Psoas muscle (tissue), 8 donors: Measurements from ENCODE around the gene CPT1C. TPM values are rescaled to one million over a fixed set of nuclear protein-coding genes. Genes with fewer than 3 reads are reported as not detected.

ENCODE experiments used
- ATAC-seq, 4 donors: fragments of 200-7000 bp; cut with Tn5 transposase; one replicate each; pipeline ENCODE4 v1.9.1; 2020; ENCODE audit warnings: moderate library complexity in 3 of 4, mild to moderate bottlenecking in 2 of 4
- DNase-seq, 2 donors: peaks; one replicate each; pipeline ENCODE4 v3.0.0-alpha.2; 2020
- H3K27ac ChIP-seq: fragments of 200-600 bp; one replicate; pipeline ENCODE4 v1.8.0; 2022
- H3K27me3 ChIP-seq, 3 donors: fragments of 200-600 bp in 1 of 3; one replicate each; pipeline versions ENCODE4 v1.6.1 to v1.8.0; 2013 to 2022; ENCODE audit warnings: low read length in 2 of 3, mild to moderate bottlenecking in 2 of 3, moderate library complexity in 1 of 3; ENCODE audit not compliant: insufficient read depth in 3 of 3
- H3K36me3 ChIP-seq, 2 donors: fragments of 200-600 bp in 1 of 2; one replicate each; pipeline versions ENCODE4 v1.6.1 to v1.8.0; 2013 to 2022; ENCODE audit warnings: low read depth in 1 of 2, mild to moderate bottlenecking in 1 of 2, moderate library complexity in 1 of 2; ENCODE audit not compliant: insufficient read depth in 1 of 2
- H3K4me1 ChIP-seq: fragments of 200-600 bp; one replicate; pipeline ENCODE4 v1.8.0; 2022
- H3K4me3 ChIP-seq: fragments of 200-600 bp; one replicate; pipeline ENCODE4 v1.8.0; 2022; ENCODE audit warnings: mild to moderate bottlenecking
- H3K9me3 ChIP-seq: fragments of 200-600 bp; one replicate; pipeline ENCODE4 v1.8.0; 2022
- WGBS, 3 donors: extraction: QIAGEN DNeasy Blood & Tissue Kit; methylation state at CpG; one replicate each; pipeline versions ENCODE4 v1.1.6 to v1.1.7; 2013; 5-methylcytosine and 5-hydroxymethylcytosine counted together
- intact Hi-C, 2 donors: fragments of 100-400 bp; cut with DNase I; formaldehyde crosslinking; loops; one replicate each; pipeline versions ENCODE4 v1.11.0 to v1.14.2; 2022
- polyA plus RNA-seq, 3 donors: library from polyadenylated mRNA; stranded (reverse); fragments of 200-250 nt; gene quantifications; one replicate each; pipeline ENCODE4 v1.2.3, GENCODE V29; 2013
- total RNA-seq, 4 donors: library from RNA; stranded (reverse); fragmentation: NEBNext Ultra II Directional in 2 of 4; extraction: Animal tissue kit (Norgen Biotek cat#: 25700) in 2 of 4; gene quantifications; one replicate each; pipeline versions ENCODE4 v1.2.1 to v1.2.4, GENCODE V29; 2021 to 2023
- TF ChIP-seq, protein P1 (sequence below): fragments of 200-600 bp; IDR thresholded peaks from one replicate; pipeline ENCODE4 v1.8.0; 2022; ENCODE audit warnings: antibody characterized with exemption
- donor health status: healthy with polysubstance abuse.
- donor health status: DM: no; HTN: no; CAD: no; lungs with moderate emphysema.
- donor health status: Bipolar disorder and iron deficiency.
- donor health status: healthy.
- donor health status: DM: yes; HTN: yes; CAD: no.
- donor health status: DM: no; HTN: no; CAD: no.
- donor health status: DM: no; HTN: no; CAD: no.
- donor health status: DM: yes; HTN: yes; CAD: no.

The CPT1C gene
- total and polyA plus RNA-seq, 7 donors, result 0.34 to 1.2 (median 0.79) TPM

DNA sequence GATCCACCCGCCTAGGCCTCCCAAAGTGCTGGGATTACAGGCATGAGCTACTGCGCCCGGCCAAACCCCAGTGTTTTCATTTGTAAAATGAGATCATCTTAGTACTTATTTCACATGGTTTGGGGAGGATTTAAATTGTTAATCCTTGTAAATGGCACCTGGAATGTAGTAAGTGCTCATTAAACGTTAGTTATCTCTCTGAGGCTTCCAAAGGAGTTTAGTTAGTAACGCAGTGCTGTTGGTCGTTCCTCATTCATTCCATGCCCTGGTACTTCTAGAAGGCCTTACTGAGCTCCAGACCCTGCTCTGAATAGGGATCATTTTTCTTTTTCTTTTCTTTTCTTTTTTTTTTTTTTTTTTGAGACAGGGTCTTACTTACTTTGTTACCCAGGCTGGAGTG, 5.2 kb downstream of the CPT1C start:
- no peak overlapping the region for H3K27ac ChIP-seq
- intact Hi-C loops, result no loop called here
- no peaks in the 10 kb centered on the region for H3K9me3 ChIP-seq
- DNase-seq (no peak), ATAC-seq (no peak)
- H3K27me3 ChIP-seq, result no peaks in the 10 kb centered on the region
- no peak overlapping the region for H3K4me3 ChIP-seq
- WGBS, 3 donors, result 87 to 89% (median 88%) methylated on average over 6 of the region's 6 CpGs
- no peaks in the 10 kb centered on the region for H3K36me3 ChIP-seq
- H3K4me1 ChIP-seq, result no peaks in the 10 kb centered on the region
- TF ChIP-seq, protein P1, sequence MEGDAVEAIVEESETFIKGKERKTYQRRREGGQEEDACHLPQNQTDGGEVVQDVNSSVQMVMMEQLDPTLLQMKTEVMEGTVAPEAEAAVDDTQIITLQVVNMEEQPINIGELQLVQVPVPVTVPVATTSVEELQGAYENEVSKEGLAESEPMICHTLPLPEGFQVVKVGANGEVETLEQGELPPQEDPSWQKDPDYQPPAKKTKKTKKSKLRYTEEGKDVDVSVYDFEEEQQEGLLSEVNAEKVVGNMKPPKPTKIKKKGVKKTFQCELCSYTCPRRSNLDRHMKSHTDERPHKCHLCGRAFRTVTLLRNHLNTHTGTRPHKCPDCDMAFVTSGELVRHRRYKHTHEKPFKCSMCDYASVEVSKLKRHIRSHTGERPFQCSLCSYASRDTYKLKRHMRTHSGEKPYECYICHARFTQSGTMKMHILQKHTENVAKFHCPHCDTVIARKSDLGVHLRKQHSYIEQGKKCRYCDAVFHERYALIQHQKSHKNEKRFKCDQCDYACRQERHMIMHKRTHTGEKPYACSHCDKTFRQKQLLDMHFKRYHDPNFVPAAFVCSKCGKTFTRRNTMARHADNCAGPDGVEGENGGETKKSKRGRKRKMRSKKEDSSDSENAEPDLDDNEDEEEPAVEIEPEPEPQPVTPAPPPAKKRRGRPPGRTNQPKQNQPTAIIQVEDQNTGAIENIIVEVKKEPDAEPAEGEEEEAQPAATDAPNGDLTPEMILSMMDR, result no peak

- ATAC-seq (no peak), DNase-seq (no peak)
- TF ChIP-seq, protein P1, result no peak
- H3K27me3 ChIP-seq, result no peaks in the 10 kb centered on the region
- no peaks in the 10 kb centered on the region for H3K9me3 ChIP-seq
- no peaks in the 10 kb centered on the region for H3K36me3 ChIP-seq
- intact Hi-C loops, result no loop called here
- WGBS, 3 donors, result 86 to 95% (median 95%) methylated on average over 7 of the region's 7 CpGs
- no peak overlapping the region for H3K27ac ChIP-seq
- no peaks in the 10 kb centered on the region for H3K4me1 ChIP-seq
- no peak overlapping the region for H3K4me3 ChIP-seq
Observed at GRCh38 chr19:49696865-49697264, 5.9 kb downstream of the CPT1C start.

GRCh38 chr19:49699364-49699763, 8.4 kb downstream of the CPT1C start:
- intact Hi-C loops, result no loop called here
- DNase-seq (no peak), ATAC-seq (no peak)
- H3K27me3 ChIP-seq, result no peaks in the 10 kb centered on the region
- H3K4me1 ChIP-seq, result no peaks in the 10 kb centered on the region
- no peak overlapping the region for H3K27ac ChIP-seq
- H3K4me3 ChIP-seq, result no peak overlapping the region
- no peaks in the 10 kb centered on the region for H3K36me3 ChIP-seq
- WGBS, 3 donors, result 84 to 92% (median 86%) methylated on average over 5 of the region's 5 CpGs
- H3K9me3 ChIP-seq, result no peaks in the 10 kb centered on the region
- TF ChIP-seq, protein P1, result no peak

- H3K4me3 ChIP-seq, result no peak overlapping the region
- ATAC-seq (no peak), DNase-seq (no peak)
- no peaks in the 10 kb centered on the region for H3K4me1 ChIP-seq
- 41 to 59% (median 53%) methylated on average over 7 to 11 of the region's 11 CpGs for WGBS, 3 donors
- TF ChIP-seq, protein P1, result no peak
- no peaks in the 10 kb centered on the region for H3K36me3 ChIP-seq
- H3K27me3 ChIP-seq, result no peaks in the 10 kb centered on the region
- H3K9me3 ChIP-seq, result no peaks in the 10 kb centered on the region
- intact Hi-C loops, result no loop called here
- H3K27ac ChIP-seq, result no peak overlapping the region
Observed at GRCh38 chr19:49700563-49700962, 9.6 kb downstream of the CPT1C start.

DNA sequence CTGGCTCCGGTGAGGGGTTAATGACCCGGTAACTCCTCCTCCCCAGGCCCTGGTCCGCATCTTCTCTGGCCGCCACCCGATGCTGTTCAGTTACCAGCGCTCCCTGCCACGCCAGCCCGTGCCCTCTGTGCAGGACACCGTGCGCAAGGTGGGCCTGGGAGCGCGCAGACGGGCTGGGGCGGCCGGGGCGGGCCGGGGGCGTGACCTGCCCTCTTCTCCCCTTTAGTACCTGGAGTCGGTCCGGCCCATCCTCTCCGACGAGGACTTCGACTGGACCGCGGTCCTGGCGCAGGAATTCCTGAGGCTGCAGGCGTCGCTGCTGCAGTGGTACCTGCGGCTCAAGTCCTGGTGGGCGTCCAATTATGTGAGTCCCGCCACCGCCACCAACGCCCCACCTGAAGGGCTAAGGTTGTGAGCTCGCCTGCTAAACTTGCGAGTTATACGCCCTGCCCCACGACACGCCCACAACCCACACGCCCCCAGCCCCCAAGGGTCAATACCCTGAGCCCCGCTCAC, 10.4 kb downstream of the CPT1C start:
- TF ChIP-seq, protein P1, result no peak
- Histone ChIP-seq H3K27ac (no peak overlapping the region), H3K36me3 (no peaks in the 10 kb centered on the region), H3K27me3 (no peaks in the 10 kb centered on the region), H3K4me3 (no peak overlapping the region), H3K9me3 (no peaks in the 10 kb centered on the region), H3K4me1 (no peaks in the 10 kb centered on the region)
- intact Hi-C loops, result no loop called here
- ATAC-seq (no peak), DNase-seq (no peak)
- whole genome bisulfite sequencing, 3 donors, result 55 to 60% (median 55%) methylated on average over 39 to 40 of the region's 40 CpGs
